Measurements from ENCODE around the gene UBQLN3.

UBQLN3 gene

GRCh38 chr11:5509803-5510202, at the start of gene UBQLN3:
Gene UBQLN3, minus strand, starts transcription at chr11:5509957. Its CDS starts 399 bp downstream, at chr11:5509558.
- DNase-seq (ENCODE audit: low spot score): no peak

GRCh38 chr11:5557751-5558150, 48.0 kb upstream of the UBQLN3 start:
- DNase-seq (ENCODE audit: low spot score): no peak

DNA sequence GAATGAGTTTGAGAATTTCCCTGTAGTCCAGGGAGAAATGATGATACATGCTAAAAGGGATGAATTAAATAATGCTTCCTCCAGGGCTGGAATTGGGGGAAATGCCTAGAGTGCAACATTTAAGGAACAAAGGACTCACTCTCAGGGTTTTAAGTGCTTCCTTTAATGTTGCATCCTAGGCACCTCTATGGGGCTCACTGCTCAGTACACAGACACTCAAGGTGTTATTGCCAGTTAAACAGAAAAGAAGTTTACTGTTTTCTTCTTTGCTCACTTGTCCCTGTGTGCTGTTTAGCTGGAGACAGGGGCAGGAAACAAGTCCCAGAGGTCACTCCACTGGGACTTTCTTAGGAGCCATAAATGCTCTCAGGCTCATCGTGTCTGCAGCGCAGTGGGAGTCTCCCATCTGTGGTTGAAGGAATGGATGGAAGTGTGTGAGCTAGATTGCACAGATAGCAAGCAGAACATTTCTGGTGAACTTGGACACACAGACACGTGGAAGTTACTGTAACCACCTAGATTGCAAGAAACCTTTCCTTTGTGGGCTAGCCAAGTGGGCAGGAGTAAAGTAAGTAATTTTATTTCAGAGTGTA, 46.9 kb upstream of the UBQLN3 start:
- no peak for DNase-seq (ENCODE audit: low spot score)

DNA sequence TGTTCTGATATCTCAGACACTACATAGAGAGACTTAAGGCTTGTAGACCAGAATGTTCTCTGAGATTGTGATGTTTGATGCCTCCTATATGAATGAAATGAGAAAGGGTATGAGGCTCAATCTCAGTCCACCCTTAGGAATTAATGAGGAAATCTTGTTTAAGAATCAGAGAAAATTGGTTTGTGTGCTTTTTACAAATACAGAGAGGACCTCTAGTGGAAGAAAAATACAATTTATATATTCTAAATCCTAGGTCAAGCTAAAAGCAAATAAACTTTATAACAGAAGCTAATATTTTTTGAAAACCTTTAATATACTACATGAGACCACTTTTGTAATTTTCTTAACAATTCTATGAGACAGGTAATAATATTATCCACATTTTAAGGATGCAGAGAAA, 43.6 kb upstream of the UBQLN3 start:
- DNase-seq (ENCODE audit: low spot score): no peak

- no peak for DNase-seq (ENCODE audit: low spot score)
These were observed 40.8 kb upstream of the UBQLN3 start for GRCh38 chr11:5550440-5551095.

GRCh38 chr11:5548440-5548839, 38.7 kb upstream of the UBQLN3 start, which contains the start of gene OR52H1:
Gene OR52H1, minus strand, starts transcription at chr11:5548540. Its CDS starts 3,035 bp downstream, at chr11:5545505.
- DNase-seq (ENCODE audit: low spot score): no peak

- DNase-seq (ENCODE audit: low spot score): no peak
These were observed 38.2 kb upstream of the UBQLN3 start for GRCh38 chr11:5547982-5548381.

- no peak for DNase-seq (ENCODE audit: low spot score)
These were observed 36.7 kb upstream of the UBQLN3 start for GRCh38 chr11:5546457-5546856.

DNA sequence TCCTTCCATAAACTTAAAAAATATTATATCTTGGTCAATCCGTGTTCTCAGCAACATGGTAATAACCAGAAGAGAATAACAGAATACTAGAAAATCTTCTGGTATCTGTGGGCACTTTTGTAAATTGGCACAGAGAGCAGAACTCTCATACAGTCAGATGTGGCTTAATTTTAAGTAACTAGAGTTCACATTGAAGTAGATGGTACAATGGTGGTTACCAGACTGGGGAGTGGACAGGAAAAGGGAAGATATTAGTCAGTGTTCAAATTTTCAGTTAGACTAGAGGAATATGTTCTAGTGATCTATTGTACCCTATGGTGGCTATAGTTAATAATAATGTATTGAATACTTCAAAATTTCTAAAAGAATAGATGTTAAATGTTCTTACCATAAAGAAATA, 31.7 kb upstream of the UBQLN3 start:
- no peak for DNase-seq (ENCODE audit: low spot score)

DNA sequence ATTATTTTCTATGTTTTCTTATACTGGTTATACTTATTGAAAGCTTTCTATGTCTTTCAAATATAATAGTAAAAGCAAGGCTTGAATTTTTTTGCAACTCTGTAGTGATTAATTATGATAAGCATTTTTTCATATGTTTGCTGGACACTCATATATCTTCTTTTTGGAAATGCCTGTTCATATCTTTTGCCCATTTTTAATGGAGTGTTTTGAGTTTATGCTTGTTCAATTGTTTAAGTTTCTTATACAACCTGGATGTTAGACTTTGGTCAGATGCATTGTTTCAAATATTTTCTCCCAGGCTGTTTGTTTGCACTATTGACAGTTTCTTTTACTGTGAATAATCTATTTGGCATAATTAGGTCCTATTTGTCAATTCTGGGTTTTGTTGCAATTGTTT, 26.7 kb upstream of the UBQLN3 start:
- DNase-seq (ENCODE audit: low spot score): no peak

- DNase-seq (ENCODE audit: low spot score): no peak
These were observed 24.3 kb upstream of the UBQLN3 start for GRCh38 chr11:5534046-5534445.

GRCh38 chr11:5531053-5531831, 21.5 kb upstream of the UBQLN3 start:
- DNase-seq (ENCODE audit: low spot score): no peak

DNA sequence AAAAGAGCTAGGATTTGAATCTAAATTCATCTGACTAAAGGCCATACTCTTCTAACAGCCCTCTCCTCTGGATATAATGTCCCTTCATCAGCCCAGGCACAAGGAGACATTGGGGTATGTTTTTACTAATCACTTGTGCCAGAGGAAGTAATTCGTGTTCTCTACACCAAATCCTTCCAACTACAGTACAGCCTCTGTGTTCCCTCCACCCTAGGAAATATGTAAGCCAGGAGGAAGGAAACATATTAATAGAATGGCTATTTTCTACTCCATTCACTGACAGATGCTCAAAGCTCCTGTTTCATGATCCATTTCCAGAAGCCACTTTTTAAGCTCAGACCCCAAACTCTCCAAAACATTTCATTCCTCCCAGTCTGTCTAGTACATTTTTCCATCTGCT, 18.7 kb upstream of the UBQLN3 start:
- no peak for DNase-seq (ENCODE audit: low spot score)

DNA sequence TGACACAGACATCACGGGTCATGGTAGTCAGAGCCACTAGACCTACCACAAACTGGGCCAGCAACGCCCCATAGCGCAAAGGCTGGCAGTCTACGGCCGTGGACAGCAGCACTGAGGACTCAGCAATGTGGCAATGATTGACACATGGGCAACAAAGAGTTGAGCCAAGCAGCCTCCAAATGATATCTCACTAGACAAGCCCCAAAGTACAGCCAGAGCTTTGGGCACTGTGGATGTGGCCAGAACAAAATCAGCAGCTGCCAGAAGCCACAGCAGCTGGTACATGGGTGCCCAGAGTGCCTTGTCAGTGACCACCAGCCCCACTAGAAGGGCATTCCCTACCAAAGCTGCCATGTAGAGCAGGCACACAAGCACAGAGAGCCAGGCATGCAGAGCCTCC, 18.0 kb upstream of the UBQLN3 start:
- DNase-seq (ENCODE audit: low spot score): no peak

- no peak for DNase-seq (ENCODE audit: low spot score)
These were observed 15.0 kb upstream of the UBQLN3 start for GRCh38 chr11:5524756-5525155.

DNA sequence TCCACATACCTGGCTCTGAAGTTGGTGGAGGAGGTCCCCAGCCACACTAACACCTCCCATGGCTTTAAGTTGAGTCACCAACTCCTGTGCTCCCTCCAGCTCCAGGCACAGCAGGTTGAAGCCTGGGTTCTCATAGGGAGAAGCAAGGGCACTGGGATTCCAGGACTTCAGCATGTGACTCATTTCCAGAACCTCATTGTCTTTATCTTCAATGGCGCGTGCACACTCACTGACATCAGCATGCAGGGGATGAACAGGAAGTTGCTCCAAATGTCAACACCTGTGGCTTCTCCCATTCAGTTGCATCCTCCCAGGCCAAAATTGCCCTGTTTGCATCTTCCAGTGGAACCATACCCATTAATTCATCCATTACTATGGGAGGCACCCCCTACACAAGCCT, 12.6 kb upstream of the UBQLN3 start:
- no peak for DNase-seq (ENCODE audit: low spot score)

GRCh38 chr11:5521540-5521939, 11.8 kb upstream of the UBQLN3 start:
- DNase-seq (ENCODE audit: low spot score): no peak

DNA sequence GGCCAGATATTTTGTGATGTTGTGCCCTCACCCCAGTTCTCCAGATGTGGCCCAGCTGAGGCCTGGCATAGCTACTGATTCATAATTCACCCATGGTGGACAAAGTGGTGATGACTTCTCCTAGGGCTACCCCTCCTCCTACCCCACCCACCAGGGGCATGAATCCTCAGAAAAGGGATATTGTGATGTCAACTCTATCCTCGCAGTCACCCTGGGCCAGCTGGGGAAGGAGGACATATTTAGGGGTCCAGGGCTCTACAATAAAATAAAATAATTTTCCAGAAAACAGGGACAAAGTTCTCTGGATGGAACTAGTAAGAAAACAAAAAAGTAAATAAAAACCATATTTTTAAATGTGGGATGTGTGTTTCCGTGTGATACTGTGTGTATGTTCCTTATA, 6.8 kb upstream of the UBQLN3 start, which contains the start of gene UBQLNL:
UBQLNL (minus strand) TSS at position 101 of the 400 bp plus-strand sequence. CDS start 258 bp downstream, outside the sequence.
- DNase-seq (ENCODE audit: low spot score): no peak

GRCh38 chr11:5514841-5515240, 5.1 kb upstream of the UBQLN3 start:
- DNase-seq (ENCODE audit: low spot score): no peak

- no peak for DNase-seq (ENCODE audit: low spot score)
These were observed 1.2 kb downstream of the UBQLN3 start for GRCh38 chr11:5508605-5509004.

GRCh38 chr11:5507933-5508305, 1.8 kb downstream of the UBQLN3 start:
- DNase-seq (ENCODE audit: low spot score): no peak

GRCh38 chr11:5507177-5507932, 2.4 kb downstream of the UBQLN3 start:
- no peak for DNase-seq (ENCODE audit: low spot score)

All from ecto neural progenitor cell (in vitro differentiated cells).